ENCODE results near the gene SREBF2. TPM values are rescaled to one million over a fixed set of nuclear protein-coding genes. Genes with fewer than 3 reads are reported as not detected.

SREBF2 gene
- total and polyA plus RNA-seq, 9 of the 15 experiments (the other 6 are each of a cell fraction or from before 2014, with no cell fraction given) = 1.1 to 84.2 (median 26.9) TPM

- TF ChIP-seq MYC (IDR thresholded peaks at IDR 0.05; ENCODE audit: low read depth, low read length) (peak; percentile 40), MYC (CRISPR knock-in tag; IDR thresholded peaks at IDR 0.05; ENCODE audit: borderline replicate concordance, low read depth) (no peak), ATF3 (IDR thresholded peaks at IDR 0.05) (peak; percentile 99), ATF3 (CRISPR knock-in tag; conservative IDR thresholded peaks at IDR 0.05) (peak; percentile 83; the same call in 1 of the 2 replicates), SP1 (CRISPR knock-in tag; IDR thresholded peaks at IDR 0.05) (peak; percentile 88), EWSR1 (IDR thresholded peaks at IDR 0.05; ENCODE audit: borderline replicate concordance, low read depth, partially characterized antibody) (no peak), CCNT2 (IDR thresholded peaks at IDR 0.05; ENCODE audit: borderline replicate concordance, extremely low read depth, insufficient read length, low read depth, low read length) (peak; percentile 97), ZNF707 (CRISPR knock-in tag; conservative IDR thresholded peaks at IDR 0.05) (no peak), NELFE (IDR thresholded peaks at IDR 0.05; ENCODE audit: insufficient read depth, insufficient read length) (no peak), TEAD4 (IDR thresholded peaks at IDR 0.05; ENCODE audit: low read length) (peak; percentile 32), TEAD4 (CRISPR knock-in tag; IDR thresholded peaks at IDR 0.05; ENCODE audit: borderline replicate concordance) (no peak)
- TF ChIP-seq, protein P1, sequence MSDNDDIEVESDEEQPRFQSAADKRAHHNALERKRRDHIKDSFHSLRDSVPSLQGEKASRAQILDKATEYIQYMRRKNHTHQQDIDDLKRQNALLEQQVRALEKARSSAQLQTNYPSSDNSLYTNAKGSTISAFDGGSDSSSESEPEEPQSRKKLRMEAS (CRISPR knock-in tag; IDR thresholded peaks at IDR 0.05) = peak; percentile 74
- TF ChIP-seq, protein P2, sequence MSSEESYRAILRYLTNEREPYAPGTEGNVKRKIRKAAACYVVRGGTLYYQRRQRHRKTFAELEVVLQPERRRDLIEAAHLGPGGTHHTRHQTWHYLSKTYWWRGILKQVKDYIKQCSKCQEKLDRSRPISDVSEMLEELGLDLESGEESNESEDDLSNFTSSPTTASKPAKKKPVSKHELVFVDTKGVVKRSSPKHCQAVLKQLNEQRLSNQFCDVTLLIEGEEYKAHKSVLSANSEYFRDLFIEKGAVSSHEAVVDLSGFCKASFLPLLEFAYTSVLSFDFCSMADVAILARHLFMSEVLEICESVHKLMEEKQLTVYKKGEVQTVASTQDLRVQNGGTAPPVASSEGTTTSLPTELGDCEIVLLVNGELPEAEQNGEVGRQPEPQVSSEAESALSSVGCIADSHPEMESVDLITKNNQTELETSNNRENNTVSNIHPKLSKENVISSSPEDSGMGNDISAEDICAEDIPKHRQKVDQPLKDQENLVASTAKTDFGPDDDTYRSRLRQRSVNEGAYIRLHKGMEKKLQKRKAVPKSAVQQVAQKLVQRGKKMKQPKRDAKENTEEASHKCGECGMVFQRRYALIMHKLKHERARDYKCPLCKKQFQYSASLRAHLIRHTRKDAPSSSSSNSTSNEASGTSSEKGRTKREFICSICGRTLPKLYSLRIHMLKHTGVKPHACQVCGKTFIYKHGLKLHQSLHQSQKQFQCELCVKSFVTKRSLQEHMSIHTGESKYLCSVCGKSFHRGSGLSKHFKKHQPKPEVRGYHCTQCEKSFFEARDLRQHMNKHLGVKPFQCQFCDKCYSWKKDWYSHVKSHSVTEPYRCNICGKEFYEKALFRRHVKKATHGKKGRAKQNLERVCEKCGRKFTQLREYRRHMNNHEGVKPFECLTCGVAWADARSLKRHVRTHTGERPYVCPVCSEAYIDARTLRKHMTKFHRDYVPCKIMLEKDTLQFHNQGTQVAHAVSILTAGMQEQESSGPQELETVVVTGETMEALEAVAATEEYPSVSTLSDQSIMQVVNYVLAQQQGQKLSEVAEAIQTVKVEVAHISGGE (CRISPR knock-in tag; IDR thresholded peaks at IDR 0.05) = peak in 1 of 3 experiments; percentile 50; a peak in 1 of 6 replicates
Observed at GRCh38 chr22:41832553-41833368, at the start of gene SREBF2 (continued).
